ENCODE data around the gene TEX44. TPM values are rescaled to one million over a fixed set of nuclear protein-coding genes. Genes with fewer than 3 reads are reported as not detected.

The TEX44 gene
- not detected for polyA plus RNA-seq
- long read RNA-seq, donor 1: 0 reads
- long read RNA-seq, donor 2: 0 reads
- long read RNA-seq, donor 3: 0 reads
- long read RNA-seq, donor 4: 0 reads
- long read RNA-seq, donor 5: 0 reads
- long read RNA-seq, donor 6: 0 reads
- long read RNA-seq, donor 7: 0 reads
- long read RNA-seq, donor 8: 0 reads
- long read RNA-seq, donor 9: 0 reads
- long read RNA-seq, donor 10: 0 reads
- long read RNA-seq, donor 11: 0 reads

DNA sequence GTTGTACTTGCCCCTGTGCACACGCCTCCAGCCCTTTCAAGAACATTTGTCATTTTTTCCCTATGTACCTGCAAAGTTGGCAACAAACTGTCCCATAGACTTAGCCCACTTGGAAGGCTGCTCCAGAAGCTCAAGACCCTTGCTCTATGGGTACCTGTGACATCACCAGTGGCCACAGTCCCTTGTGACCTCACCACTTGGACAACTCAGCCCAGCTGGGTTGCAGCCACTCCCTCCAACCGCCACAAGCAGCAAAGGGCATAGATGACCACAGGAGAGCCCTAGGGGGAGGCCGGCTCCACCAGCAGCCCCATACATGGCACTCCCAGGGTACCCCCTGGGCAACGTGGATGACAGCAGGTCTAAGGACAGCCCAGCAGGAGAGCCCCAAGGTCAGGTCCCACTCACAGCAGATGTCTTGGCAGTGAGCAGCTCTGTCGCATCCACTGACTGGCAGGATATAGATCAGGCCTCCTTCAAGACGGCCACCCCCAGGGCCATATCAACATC, at the start of gene TEX44:
TEX44 (plus strand) TSS at position 229 of the 510 bp plus-strand sequence; CDS start at position 317, 88 bp downstream.
- no peaks in the 10 kb centered on the region for H3K4me1 ChIP-seq (ENCODE audit: control insufficient read depth, insufficient read depth, low read length)
- no peak within 1 kb of the TSS for H3K4me3 ChIP-seq (ENCODE audit: low read length)
- no peaks in the 10 kb centered on the region for H3K27me3 ChIP-seq (ENCODE audit: control insufficient read depth, insufficient read depth, low read length)
- WGBS (ENCODE audit: insufficient coverage, low lambda C conversion rate): no CpG with 5 or more reads among the region's 6 CpGs
- no peaks in the 10 kb centered on the region for H3K36me3 ChIP-seq (ENCODE audit: control insufficient read depth, insufficient read depth, low read length)
- no peak within 1 kb of the TSS for H3K27ac ChIP-seq (ENCODE audit: low read length)
- DNase-seq: no peak
- no peaks in the 10 kb centered on the region for H3K9me3 ChIP-seq (ENCODE audit: control insufficient read depth, low read depth, low read length)

DNA sequence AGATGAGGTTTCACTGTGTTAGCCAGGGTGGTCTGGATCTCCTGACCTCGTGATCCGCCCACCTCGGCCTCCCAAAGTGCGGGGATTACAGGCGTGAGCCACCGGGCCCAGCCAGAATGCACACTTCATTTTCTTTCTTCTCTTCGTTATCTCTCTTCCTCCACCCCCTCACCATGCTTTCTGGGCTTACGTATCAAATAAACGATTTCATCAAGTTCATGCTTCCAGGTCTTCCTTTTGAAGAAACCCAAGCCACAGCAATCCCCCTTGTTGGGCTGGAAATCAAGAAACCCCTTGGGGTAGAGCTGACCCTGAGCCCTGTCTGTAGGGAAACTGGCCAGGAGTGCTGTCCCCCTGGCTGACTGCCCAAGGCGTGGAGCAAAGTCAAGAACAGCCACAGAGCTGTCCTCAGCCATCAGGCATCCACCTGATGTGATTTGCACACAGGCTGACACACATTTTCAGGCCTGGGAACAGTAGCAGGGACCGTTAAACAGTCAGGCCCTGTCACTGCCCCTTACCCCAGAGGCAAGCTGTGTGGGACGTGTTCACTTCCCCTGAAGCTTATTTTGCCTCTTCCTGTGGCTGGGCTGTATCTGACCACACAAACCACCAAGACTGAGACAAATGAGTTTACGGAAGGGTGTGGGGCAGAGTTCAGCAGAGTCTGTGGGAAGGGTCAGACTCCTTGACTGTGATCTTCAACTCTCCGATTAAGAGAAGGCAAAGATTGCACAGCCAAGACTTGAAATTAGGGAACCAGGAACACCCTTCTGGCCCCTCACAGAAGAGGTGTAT, 47.4 kb upstream of the TEX44 start:
- peak in 1 of 2 donors; percentile 47 for DNase-seq
- peaks cover 3% of the 10 kb centered on the region for H3K4me1 ChIP-seq (ENCODE audit: control insufficient read depth, insufficient read depth, low read length)
- H3K27ac ChIP-seq (ENCODE audit: low read length): no peak overlapping the region
- no peaks in the 10 kb centered on the region for H3K36me3 ChIP-seq (ENCODE audit: control insufficient read depth, insufficient read depth, low read length)
- no peaks in the 10 kb centered on the region for H3K9me3 ChIP-seq (ENCODE audit: control insufficient read depth, low read depth, low read length)
- no peaks in the 10 kb centered on the region for H3K27me3 ChIP-seq (ENCODE audit: control insufficient read depth, insufficient read depth, low read length)
- no peak overlapping the region for H3K4me3 ChIP-seq (ENCODE audit: low read length)
- 94% methylated on average over 3 of the region's 14 CpGs for WGBS (ENCODE audit: insufficient coverage, low lambda C conversion rate)

DNA sequence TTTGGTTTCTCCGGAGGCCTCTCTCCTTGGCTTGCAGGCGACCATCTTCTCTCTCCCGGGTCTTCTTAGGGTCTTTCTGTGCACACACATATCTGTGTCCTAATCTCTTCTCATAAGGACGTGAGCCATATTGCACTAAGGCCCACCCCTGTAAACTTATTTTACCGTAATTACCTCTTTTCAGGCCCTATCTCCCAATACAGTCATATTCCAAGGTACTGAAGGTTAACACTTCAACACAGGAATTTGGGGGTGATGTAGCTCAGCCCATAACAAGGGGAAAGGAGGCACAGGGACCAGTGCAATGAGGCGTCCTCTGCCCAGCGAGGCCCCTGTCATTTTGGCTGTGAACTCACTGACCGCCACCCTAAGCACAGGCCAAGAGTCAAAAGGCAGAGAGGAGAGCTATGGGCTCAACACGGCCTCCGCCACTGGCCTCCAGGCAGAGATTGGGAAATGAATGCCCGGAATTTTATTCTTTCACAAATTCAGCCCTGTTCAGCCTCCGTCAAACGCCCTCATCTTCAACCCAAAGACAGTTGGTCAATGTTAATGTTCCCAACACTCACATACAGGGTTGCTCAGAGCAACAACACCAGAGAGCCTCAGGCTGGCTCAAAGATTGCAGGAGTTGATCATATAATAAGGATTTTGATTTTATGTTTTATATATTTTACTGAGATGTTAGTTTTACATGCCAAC, 46.5 kb upstream of the TEX44 start:
- 43% methylated on average over 3 of the region's 13 CpGs for WGBS (ENCODE audit: insufficient coverage, low lambda C conversion rate)
- no peak for DNase-seq
- no peak overlapping the region for H3K27ac ChIP-seq (ENCODE audit: low read length)

DNA sequence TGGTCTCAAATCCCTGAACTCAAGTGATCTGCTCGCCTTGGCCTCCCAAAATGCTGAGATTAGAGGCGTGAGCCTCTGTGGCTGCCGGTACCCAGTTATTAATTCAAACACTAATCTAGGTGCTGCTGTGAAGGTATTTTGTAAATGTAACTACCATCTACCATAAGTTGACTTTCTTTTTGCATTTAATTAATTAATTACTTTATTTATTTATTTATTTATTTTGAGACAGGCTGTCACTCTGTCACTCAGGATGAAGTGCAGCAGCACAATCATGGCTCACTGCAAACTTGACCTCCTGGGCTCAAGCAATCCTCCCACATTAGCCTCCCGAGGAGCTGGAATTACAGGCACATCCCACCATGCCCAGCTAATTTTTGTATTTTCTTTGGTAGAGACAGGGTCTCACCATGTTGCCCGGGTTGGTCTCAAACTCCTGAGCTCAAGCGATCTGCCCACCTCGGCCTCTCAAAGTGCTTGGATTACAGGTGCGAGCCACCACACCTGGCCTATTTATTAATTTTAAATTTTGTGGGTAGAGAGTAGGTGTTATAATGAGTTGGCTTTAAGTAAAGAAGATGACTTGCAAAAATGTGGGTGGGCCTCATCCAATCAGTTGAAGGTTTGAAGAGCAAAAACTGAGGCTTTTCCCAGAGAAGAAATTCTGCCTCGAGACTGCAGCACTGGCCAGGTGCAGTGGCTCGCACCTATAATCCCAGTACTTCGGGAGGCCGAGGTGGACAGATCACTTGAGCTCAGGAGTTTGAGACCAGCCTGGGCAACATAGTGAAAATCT, 45.2 kb upstream of the TEX44 start:
- WGBS (ENCODE audit: insufficient coverage, low lambda C conversion rate): no CpG with 5 or more reads among the region's 12 CpGs
- Histone ChIP-seq H3K36me3 (ENCODE audit: control insufficient read depth, insufficient read depth, low read length) (no peaks in the 10 kb centered on the region), H3K9me3 (ENCODE audit: control insufficient read depth, low read depth, low read length) (peaks cover 3% of the 10 kb centered on the region), H3K27me3 (ENCODE audit: control insufficient read depth, insufficient read depth, low read length) (no peaks in the 10 kb centered on the region), H3K27ac (ENCODE audit: low read length) (no peak overlapping the region), H3K4me3 (ENCODE audit: low read length) (no peak overlapping the region), H3K4me1 (ENCODE audit: control insufficient read depth, insufficient read depth, low read length) (peaks cover 3% of the 10 kb centered on the region)
- DNase-seq: no peak

More for the DNA sequence above, 46.5 kb upstream of the TEX44 start:
- Histone ChIP-seq H3K9me3 (ENCODE audit: control insufficient read depth, low read depth, low read length) (no peaks in the 10 kb centered on the region), H3K4me1 (ENCODE audit: control insufficient read depth, insufficient read depth, low read length) (peaks cover 3% of the 10 kb centered on the region), H3K36me3 (ENCODE audit: control insufficient read depth, insufficient read depth, low read length) (no peaks in the 10 kb centered on the region), H3K27me3 (ENCODE audit: control insufficient read depth, insufficient read depth, low read length) (no peaks in the 10 kb centered on the region), H3K4me3 (ENCODE audit: low read length) (no peak overlapping the region)

DNA sequence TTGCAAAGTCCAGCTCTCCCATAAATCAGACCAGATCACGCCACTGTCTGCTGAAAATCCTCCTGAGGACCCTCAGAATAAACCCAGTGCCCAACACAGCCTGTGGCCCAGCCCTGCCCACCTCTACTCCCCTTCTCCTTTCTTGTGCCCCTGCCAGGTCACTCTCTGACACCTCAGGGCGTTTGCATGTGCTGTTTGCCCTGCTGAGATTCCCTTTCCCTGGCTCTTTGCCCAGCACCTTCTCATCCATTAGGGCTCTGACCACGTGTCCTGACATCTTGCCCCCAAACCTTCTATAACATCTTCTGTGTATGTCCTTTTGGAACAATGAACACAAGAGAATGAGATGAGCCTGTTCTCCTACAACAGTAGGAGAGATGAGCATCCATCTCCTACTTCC, 43.9 kb upstream of the TEX44 start:
- Histone ChIP-seq H3K36me3 (ENCODE audit: control insufficient read depth, insufficient read depth, low read length) (no peaks in the 10 kb centered on the region), H3K27me3 (ENCODE audit: control insufficient read depth, insufficient read depth, low read length) (no peaks in the 10 kb centered on the region), H3K9me3 (ENCODE audit: control insufficient read depth, low read depth, low read length) (peaks cover 10% of the 10 kb centered on the region), H3K27ac (ENCODE audit: low read length) (no peak overlapping the region), H3K4me3 (ENCODE audit: low read length) (no peak overlapping the region), H3K4me1 (ENCODE audit: control insufficient read depth, insufficient read depth, low read length) (peaks cover 3% of the 10 kb centered on the region)
- WGBS (ENCODE audit: insufficient coverage, low lambda C conversion rate): no CpG with 5 or more reads among the region's 3 CpGs
- no peak for DNase-seq

DNA sequence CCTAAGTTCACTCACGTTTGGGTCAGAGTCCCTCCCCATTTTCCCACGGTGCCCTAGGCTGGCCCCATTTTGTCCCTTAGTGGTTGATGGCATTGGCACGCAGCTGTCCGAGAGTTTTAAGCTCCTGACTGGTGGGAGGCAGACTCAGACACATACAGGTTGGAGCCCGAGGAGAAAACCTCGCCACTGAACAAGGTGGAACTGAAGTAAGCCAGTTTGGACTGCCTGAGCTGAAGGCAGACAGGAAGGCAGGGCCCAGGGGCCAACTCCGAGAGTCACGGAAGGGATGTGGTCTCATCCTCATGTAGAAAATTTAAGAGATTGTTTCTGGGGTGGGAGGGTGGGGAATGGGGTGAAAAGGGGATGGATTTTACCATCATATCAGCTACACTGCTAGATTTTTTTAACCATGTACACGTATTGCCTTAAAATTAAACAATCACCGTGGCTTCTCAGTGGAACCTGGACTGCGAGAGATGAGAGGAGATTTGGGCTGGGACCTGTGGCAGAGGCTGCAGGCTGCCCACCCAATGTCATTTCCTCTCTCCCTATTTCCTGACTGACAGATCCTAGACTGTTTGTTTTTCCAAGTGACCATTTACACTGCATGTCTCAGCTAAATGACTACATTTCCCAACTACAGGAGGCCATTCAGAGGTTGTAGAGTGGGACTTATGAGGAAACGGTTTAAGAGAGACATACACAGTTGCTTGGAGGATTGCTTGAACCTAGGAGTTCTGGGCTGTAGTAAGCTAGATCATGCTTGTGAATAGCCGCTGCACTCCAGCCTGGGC, 43.0 kb upstream of the TEX44 start:
- Histone ChIP-seq H3K27me3 (ENCODE audit: control insufficient read depth, insufficient read depth, low read length) (no peaks in the 10 kb centered on the region), H3K4me1 (ENCODE audit: control insufficient read depth, insufficient read depth, low read length) (peaks cover 3% of the 10 kb centered on the region), H3K9me3 (ENCODE audit: control insufficient read depth, low read depth, low read length) (peaks cover 10% of the 10 kb centered on the region), H3K36me3 (ENCODE audit: control insufficient read depth, insufficient read depth, low read length) (no peaks in the 10 kb centered on the region), H3K4me3 (ENCODE audit: low read length) (no peak overlapping the region), H3K27ac (ENCODE audit: low read length) (no peak overlapping the region)
- DNase-seq: no peak
- 100% methylated on average over 2 of the region's 13 CpGs for WGBS (ENCODE audit: insufficient coverage, low lambda C conversion rate)

DNA sequence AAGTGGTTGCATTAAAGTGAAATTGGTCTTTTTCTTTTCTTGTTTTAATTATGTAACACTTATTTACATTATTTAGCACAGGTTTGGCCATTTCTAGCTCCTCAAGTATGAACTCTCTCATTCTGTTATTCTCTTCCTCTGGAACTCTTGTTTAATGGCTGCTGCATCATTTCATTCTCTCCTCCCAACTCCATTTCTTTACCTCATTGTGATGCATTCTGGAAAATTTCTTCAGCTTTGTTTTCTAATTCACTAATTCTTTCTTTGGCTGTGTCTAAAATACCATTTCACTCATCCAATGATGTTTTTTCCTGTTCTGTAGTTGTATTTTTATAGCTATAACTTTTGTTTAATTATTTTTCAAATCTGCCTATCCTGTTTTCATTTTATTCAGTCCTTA, 39.9 kb upstream of the TEX44 start:
- H3K4me3 ChIP-seq (ENCODE audit: low read length): no peak overlapping the region
- no peak overlapping the region for H3K27ac ChIP-seq (ENCODE audit: low read length)
- peaks cover 10% of the 10 kb centered on the region for H3K9me3 ChIP-seq (ENCODE audit: control insufficient read depth, low read depth, low read length)
- H3K4me1 ChIP-seq (ENCODE audit: control insufficient read depth, insufficient read depth, low read length): no peaks in the 10 kb centered on the region
- no peaks in the 10 kb centered on the region for H3K27me3 ChIP-seq (ENCODE audit: control insufficient read depth, insufficient read depth, low read length)
- no peaks in the 10 kb centered on the region for H3K36me3 ChIP-seq (ENCODE audit: control insufficient read depth, insufficient read depth, low read length)
- no peak for DNase-seq

DNA sequence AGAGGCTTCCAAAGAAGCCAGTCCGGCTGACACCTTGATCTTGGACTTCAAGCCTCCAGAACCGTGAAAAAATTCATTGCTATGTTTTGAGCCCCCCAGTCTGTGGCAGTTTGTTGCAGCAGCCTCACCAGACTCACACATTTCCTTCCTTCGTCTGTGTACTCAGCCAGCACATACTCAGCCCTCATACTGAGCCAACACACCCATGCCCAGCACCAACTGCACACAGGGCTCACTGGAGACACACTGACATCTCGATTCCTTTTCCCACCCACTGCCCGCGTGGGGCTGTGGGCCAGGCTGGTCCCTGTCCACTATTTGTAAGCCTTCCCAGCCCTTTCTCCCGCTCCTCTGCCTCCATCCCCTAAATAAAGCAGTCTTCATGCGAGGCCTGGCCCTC, 38.3 kb upstream of the TEX44 start:
- H3K4me3 ChIP-seq (ENCODE audit: low read length): no peak overlapping the region
- no peaks in the 10 kb centered on the region for H3K27me3 ChIP-seq (ENCODE audit: control insufficient read depth, insufficient read depth, low read length)
- DNase-seq: no peak
- no peaks in the 10 kb centered on the region for H3K36me3 ChIP-seq (ENCODE audit: control insufficient read depth, insufficient read depth, low read length)
- peak overlapping the region; percentile 51 for H3K27ac ChIP-seq (ENCODE audit: low read length)
- peaks cover 10% of the 10 kb centered on the region for H3K9me3 ChIP-seq (ENCODE audit: control insufficient read depth, low read depth, low read length)
- 68% methylated on average over 4 of the region's 8 CpGs for WGBS (ENCODE audit: insufficient coverage, low lambda C conversion rate)
- no peaks in the 10 kb centered on the region for H3K4me1 ChIP-seq (ENCODE audit: control insufficient read depth, insufficient read depth, low read length)

DNA sequence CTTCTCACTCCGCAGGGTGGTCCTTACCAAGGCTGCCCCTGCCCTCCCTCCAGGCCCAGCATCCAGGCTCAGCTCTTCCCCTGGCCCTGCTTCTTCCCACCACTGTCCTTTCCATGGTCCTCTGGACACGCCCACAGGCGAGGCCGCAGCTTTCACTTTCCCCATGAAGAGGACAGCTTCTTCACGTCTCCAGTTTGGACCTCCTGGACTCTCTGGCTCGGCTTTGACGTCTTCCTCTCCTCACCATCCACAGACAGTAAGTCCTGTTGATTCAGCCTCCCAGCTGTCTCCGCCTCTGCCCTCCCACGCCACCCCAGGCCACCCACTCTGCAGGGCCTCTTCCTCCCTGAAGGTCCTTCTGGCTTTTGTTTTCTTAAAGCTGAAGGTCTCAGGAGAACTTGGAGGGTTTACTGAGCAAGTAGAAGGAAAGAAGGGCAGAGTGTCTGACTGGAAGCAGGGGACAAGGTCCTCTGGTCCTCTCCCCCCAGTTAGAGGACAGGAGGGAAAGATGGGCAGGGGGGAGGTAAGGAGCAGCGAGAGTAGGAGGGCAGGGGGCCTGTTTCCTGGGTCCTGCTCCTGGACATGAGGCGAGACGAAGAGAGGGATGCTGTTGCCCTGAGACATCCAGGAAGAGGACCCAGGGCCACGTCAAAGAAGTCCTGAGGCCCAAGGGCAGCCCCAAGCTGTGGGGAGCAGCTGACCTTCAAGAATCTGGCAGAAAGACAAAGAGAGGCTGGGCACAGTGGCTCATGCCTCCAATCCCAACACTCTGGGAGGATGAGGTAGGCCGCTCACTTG, 37.7 kb upstream of the TEX44 start:
- 75% methylated on average over 2 of the region's 14 CpGs for WGBS (ENCODE audit: insufficient coverage, low lambda C conversion rate)
- DNase-seq: peak; percentile 60 to 69
- peak overlapping the region; percentile 51 for H3K27ac ChIP-seq (ENCODE audit: low read length)
- no peak overlapping the region for H3K4me3 ChIP-seq (ENCODE audit: low read length)
- H3K9me3 ChIP-seq (ENCODE audit: control insufficient read depth, low read depth, low read length): peaks cover 10% of the 10 kb centered on the region
- H3K27me3 ChIP-seq (ENCODE audit: control insufficient read depth, insufficient read depth, low read length): no peaks in the 10 kb centered on the region
- H3K4me1 ChIP-seq (ENCODE audit: control insufficient read depth, insufficient read depth, low read length): no peaks in the 10 kb centered on the region
- no peaks in the 10 kb centered on the region for H3K36me3 ChIP-seq (ENCODE audit: control insufficient read depth, insufficient read depth, low read length)

All from large intestine (tissue), 12 donors.